ENCODE measurements around the gene TPM1.
A peak's percentile ranks its signal among the peaks of the same experiment; 100 is the strongest.

The TPM1 gene

DNA sequence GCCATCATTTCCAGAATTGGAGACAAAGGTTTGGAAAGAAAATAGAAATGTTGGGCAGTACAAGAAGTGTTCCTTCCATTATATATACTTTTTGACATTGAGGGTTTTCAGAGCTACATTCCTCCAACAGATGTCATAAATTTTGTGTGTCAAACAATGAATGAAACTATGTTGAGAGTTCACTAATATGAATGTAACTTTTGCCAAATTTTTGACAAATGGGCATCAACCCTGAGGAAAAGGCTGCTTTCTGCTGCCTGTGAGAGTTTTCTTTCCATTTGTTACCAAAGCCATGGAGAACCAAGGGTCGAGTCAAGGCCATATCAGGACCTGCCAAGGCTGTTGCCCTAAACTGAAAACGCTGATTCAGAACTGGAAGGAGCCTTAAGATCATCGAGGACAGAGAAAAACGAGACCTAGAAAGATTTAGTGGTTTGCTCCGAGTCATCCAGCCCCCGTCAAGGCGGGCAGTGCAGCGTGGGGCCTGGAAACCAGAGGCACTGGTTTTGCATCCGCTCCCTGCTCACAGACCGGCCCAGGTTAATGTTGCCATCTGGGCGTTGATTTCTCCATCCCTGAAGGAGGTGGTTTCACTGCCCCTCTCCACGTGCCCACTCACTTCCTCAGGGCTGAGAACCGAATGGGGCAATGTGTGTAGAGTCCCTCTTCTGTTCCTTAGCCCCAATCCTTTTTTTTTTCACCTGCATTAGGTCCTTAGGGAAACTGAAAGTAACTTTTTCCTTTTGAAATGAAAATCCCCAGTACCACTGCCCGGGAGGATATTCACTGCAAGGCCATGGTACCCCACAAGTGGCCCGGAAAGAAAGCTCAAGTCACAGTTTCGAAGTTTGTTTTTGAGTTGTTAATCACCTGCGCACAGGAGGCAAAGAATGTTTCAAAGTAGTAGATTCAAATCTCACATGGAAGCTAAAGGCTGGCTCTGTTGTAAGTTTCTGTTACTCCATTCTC is 32.8 kb downstream of the TPM1 start:
- no peak for DNase-seq (ENCODE audit: low read depth in 2 of 2)

DNA sequence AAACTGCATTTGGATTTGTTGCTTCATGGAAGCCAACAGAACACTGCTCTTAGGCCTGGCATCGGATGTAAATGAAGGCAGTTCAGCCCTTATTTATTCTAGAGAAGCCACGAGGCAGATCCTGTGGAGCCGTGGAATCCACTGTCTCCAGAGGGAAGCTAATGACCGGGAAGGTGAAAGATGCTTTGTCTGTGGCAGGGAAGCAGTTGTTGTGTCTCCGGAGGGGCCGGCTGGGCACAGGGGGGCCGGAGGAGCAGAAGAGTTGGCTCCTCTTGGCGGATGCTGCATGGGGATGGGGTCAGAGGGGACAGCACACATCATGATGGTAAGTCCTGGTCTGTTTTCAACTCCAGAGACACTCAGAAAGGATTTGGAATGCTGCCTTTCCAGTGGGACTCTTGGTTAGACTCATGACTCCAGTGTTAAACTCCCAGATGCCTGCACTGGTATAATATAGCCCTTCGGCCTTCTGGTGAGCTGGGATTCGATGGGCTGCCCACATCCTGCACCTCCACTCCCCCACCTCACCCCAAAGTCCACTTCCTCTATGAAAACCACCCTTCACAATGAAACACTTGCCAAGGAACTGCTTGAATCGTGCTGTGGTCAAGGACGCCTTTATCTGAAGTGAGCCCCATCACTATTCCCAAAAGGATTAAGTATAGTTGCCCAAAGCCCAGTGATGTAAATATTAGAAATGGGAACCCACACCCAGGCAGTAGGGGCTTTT is 33.6 kb downstream of the TPM1 start:
- no peak for DNase-seq (ENCODE audit: low read depth in 2 of 2)

DNA sequence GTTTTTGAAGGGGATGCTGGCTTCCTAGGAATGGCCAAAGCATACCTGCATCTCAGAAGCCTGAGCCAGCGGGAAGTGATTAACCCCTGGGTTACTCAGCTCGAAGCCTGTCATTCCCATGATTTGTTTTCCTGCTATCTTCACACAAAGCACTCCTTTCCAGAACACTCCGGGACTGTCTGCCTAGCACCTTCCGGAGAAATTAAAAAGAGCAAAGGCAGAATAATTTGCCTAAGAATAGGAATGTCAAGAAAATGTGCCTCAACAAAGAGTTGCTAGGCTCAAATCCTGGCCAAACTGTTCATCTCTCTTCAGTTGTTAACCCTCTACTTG is 34.1 kb downstream of the TPM1 start:
- no peak for DNase-seq (ENCODE audit: low read depth in 2 of 2)

DNA sequence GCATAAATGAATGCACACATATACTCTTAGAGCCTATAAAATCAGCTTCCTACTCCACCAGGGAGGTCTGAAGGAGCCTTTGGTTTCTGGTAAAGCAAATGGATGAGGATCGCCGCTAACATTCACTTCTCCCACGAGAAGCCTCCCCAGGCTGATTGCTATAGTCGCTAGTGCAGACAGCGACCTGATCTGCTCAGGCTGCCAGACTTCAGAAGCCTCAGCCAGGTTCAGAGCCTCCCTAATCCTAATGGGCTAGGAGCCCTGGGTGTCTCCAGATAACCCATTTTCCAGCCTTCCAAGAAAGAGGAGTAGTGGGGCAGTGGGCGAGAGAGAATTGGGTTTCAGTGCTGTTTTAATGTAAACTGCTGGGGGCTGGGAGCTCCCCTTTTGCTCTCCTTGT is 35.4 kb downstream of the TPM1 start:
- no peak for DNase-seq (ENCODE audit: low read depth in 2 of 2)

DNA sequence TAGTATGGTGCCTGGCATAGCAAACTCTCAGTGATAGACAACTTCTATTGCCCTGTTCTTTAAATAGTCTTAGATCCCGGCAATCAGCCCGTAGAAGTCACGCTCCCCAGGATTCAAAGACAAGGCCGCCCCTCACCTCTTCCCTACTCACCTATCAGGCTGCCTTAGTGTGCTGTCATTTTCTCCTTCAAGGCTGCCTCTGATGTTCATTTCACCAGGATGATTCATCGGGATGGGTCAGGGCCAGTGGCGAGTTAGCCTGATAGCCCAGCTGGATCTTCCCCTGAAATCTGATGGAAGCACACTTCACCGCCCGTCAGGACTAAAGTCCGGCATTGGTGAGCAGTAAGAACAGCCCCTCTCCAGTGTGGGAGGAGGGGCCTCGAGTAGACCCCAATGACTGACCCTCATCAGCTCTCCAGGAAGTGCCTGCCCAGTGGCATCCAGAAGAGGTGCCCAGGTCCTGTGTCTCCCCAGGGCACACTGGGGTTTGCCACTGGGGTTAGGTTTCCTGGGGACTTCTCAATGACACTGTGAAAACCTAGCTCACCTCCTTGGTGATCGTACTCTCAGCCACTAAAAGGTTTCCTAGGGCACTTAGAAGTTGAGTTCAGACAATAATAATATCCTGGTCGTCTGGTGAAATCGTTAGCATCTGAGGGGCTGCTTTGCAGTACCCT is 37.5 kb downstream of the TPM1 start:
- no peak for DNase-seq (ENCODE audit: low read depth in 2 of 2)

DNA sequence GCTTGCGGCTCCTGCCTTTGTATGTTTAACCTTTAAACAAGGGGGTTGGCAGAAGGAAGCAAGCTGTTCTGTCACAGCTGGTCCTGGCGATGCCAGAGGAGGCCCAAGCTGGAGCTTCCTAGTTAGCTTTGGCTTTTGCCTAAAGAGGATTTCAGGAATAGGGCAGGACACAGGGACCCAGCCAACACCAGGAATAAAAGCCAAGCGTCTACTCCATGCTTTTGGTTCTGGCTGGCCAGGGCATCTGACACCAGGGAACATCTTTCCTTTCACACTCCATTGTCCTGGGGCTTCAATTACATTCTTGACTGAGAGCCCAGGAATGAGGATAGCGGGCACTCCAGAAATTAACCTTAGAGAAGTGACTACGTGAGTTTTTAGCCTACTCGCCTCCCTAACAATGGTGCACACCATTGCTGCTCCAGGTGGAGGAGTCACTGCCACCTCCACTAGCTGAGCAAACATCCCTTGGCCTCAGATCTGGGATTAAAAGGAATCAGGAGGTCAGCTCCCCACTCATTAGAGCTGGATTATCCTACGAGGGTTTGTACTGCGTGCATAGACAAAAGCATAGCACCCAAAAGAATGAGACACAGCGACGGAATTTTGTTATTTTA is 38.2 kb downstream of the TPM1 start:
- DNase-seq (ENCODE audit: low read depth in 2 of 2): no peak

DNA sequence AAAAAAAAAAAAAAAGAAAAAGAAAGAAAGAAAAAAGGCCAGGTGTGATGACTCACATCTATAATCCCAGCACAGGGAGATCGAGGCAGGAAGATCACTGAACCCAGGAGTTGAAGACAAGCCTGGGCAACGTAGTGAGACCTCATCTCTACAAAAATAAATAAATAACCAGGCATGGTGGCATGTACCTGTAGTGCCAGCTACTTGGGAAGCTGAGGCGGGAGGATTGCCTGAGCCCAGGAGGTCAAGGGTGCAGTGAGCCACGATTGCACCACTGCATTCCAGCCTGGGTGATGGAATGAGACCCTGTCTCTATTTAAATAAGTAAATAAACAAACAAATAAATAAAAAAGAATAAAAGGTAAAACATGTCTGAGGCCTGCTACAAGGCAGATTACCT is 39.8 kb downstream of the TPM1 start:
- DNase-seq (ENCODE audit: low read depth in 2 of 2): no peak

DNA sequence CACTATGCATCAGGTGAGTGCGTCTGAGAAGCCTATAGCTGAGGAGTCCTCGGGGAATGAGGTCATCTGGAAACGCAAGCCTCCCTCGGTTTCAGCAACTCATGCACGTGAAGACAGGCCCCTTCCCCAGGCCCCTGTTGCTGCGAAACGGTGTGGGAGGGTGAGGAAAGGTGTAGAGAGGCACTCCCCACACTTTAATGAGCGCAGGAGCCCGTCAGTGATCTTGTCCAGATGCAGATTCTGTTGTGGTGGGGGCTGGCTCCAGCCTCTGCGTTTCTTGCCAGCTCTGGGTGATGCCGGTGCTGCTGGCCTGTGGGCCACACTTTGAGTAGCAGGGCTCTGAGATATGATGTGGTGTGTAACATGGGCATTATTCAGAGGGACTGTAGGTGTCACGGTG is 40.5 kb downstream of the TPM1 start:
- DNase-seq (ENCODE audit: low read depth in 2 of 2): no peak

DNA sequence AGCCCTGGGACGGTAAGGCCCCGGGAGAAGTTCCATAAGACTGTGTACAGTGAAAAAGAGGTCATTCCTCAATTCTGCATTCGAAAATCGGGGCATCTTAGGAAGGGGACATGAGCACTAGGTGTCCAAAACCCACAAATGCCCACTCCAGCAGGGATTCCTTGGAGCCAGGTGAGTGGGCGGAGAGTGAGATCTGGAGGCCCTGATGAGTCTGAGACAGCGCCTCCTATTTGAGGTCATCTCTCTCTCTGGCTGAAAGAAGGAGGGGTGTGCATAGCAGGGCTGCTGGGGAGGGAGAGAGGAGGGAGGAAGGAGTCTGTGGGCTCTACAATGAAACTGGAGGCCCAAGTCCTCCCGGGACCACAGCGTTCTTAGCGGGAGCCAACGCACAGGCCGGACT is 41.0 kb downstream of the TPM1 start:
- DNase-seq (ENCODE audit: low read depth in 2 of 2): no peak

DNA sequence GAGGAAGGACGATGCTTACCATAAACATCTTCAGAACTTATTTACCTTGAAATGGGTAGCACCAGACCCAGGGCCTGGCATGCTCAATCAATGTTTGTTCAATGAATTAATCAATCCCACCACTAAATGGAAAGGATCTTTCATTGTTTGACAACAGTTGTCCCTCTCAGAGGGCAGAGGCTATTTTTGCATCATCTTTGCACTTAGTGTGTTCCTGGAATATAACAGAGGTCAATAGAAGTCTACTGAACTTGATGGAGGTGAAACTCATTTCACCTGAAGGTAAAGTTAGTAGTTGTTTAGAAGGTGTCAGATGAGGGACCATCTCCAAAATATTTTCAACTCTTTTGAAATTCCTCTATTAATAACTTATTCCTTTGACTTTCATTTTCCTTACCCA is 42.3 kb downstream of the TPM1 start:
- no peak for DNase-seq (ENCODE audit: low read depth in 2 of 2)

DNA sequence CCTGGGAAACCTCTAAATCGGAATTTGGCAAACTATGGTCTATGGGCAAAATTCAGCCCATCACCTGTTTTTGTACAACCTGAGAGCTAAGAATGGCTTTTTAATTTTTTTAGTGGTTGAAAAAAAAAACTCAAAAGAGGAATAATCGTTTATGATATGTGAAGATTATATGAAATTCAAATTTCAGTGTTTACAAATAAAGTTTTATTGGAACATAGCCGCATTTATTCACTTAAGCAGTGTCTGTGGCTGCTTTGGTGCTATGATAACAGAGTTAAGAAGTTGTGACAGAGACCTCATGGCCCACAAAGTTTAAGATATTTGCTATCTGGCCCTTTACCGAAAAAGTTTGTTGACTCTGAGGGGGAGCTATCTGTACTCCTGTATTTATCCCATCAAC is 42.7 kb downstream of the TPM1 start:
- DNase-seq (ENCODE audit: low read depth in 2 of 2): no peak

DNA sequence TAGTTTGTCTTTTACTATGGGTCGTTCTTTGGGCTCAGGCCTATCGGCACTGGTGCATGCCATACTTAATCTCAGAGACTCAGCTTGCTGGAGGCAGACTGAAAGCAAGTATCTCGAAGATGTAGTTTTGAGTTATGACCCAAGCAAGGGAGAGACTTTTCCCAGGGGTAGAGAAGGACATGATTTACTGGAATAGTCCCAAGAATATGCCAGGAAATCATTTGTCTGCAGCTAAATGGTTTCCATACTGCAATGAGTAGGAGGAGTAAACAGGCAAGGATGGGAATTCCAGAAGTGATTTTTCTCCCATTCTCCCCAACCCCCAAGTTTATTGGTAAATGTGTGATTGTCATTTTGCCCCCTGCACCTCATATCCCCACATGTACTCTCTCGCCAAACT is 43.7 kb downstream of the TPM1 start:
- DNase-seq (ENCODE audit: low read depth in 2 of 2): no peak

DNA sequence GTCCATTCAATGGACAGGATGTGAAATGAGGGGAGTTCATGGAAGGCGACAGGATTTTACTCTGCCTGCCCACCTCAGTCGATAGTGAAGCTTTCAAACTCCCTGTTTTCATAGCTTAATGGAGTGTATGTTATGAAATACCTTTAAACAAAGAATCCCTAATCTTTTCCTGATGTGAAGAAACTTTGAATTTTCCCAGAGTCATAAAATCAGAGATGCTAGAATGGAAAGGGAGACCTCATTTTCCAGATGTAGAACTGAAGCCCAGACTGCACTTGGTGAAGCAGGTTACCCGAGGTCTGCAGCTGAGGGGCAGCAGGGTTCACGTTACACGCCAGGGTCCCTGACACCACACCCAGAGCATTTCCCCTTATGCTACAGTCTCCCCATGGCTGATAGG is 44.4 kb downstream of the TPM1 start:
- no peak for DNase-seq (ENCODE audit: low read depth in 2 of 2)

DNA sequence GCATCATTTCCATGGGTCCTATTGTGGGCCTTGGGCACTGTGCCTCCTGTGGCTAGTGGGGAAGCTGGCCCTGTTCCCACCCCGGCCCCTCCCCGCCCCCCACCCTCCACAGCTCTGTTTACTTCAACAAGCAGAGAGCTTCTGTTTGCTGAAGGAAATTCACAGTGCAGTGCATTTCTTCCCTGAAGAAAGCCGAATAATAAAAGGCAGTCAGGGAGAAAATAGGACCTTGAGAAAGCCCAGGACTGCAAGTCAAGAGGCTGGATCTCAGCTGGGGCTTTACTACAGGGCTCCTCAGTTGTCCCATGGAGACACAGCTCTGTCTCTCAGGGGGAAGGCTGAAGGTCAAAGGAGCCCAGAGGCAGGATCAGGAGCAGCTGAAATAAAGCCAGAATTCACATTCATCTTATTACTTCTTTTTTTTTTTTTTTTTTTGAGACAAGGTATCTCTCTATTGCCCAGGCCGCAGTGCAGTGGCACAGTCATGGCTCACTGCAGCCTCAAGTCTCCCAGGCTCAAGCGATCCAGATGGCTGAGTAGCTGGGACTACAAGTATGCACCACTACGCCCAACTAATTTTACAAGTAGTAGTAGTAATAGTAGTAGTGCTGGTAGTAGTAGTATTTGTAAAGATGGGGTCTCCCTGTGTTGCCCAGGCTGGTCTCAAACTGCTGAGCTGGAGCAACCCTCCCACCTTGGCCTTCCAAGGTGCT is 46.1 kb downstream of the TPM1 start:
- DNase-seq (ENCODE audit: low read depth in 2 of 2): no peak

DNA sequence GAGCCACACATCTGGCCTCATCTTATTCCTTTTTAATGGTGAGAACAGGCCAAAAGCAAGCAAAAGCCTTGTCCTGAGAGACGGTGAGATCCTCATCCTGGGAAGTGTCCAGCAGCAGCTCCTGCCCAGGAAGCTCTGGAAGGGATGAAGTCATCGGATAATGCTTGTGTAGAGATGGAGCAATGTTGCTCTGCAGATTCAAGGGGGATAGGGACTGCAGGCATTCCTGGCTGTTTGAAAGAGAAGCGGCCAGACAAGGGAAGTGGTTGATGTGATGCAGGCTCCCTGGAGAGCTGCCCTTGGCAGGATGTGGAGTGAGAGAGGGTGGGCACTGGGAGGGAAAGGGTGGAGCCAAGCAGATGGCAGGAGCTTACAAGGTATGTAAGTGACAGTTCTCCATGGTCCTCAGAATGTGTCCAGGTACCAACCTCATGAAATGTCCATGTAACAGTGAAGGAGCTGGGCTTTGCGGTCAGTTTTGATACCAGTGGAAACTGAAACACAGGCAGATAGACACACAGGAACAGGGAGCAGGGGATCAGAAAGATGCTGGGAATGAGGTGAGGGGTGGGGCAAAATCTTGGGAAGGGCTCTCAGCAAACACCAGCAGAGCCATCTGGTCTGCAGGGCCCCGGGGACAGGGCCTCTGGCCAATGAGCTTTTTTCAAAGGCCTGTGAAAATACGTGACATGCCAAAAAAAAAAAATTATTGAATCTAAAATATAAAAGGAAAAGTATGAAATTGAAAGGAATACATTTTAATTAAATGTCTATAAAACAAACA is 46.9 kb downstream of the TPM1 start:
- DNase-seq (ENCODE audit: low read depth in 2 of 2): no peak

DNA sequence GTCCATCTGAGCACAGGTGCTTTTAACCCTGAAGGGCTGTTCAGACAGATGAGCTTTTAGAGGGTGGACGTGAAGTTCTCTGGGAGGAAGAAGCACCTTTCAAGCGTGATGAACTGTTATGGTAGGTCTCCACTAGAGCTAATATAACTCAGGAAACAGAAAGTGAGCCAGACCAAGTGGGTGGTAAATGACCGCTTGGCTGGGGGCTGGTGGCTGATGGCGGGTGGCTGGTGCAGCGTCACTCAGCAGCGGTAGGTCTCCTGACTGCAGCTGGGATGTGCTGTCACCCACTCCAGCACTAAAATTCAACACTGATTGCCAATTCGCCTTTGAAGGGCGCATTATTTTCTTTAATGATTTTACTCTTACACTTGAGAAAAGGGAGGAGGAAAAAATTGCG is 47.9 kb downstream of the TPM1 start:
- DNase-seq (ENCODE audit: low read depth in 2 of 2): no peak

DNA sequence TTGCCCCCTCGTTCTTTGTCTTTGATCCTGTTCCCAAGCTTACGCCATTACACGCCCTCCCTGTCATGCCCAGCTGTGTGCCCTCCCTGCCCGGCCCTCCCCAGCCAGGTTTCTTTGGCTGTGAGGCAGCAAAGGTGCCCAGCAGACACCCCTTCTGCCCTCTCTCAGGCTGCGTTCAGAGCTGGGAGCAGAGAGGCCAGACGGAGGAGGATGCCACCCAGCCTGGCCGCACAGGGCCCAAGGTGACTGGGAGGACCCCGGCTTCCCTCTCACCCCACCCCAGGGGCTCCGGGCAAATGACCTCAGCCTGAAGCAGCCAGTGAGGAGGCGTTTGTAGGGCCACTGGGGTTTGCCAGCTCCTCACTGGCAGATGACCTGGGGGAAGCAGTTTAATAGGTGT is 48.3 kb downstream of the TPM1 start:
- no peak for DNase-seq (ENCODE audit: low read depth in 2 of 2)

DNA sequence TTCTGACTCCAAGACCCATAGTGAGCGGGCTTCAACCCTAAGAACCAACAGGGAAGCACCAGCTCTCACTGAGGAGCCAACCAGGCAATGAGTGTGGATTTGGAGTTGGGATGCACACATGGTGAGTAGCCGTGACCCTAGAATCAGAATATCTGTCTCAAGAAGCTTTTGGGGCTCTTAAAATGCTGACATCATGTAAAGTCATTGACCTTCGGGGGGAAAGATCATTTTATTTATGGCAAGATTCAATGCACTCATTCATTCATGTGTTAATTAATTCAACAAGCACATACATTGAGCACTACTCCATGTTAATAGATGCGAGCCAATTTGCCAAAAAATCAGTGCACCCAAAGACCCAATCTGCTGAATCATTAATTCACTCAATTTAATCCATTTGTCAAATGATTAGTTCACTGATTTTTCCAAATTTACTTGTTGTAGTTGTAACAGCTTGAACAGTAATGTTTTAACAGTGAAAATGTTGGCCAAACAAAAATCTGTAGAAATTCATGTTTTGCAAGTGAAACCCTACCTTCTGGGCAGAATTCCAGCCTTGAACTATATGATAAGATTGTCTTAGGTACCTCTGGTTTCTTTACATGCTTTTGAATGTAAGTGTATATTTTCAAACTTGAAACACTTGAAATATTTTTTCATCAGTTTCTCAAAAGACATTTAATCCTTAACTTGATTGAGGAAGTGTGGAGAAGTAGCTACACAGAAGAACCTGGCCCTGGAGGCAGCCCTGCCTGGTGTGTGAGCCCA is 49.3 kb downstream of the TPM1 start:
- no peak for DNase-seq (ENCODE audit: low read depth in 2 of 2)

DNA sequence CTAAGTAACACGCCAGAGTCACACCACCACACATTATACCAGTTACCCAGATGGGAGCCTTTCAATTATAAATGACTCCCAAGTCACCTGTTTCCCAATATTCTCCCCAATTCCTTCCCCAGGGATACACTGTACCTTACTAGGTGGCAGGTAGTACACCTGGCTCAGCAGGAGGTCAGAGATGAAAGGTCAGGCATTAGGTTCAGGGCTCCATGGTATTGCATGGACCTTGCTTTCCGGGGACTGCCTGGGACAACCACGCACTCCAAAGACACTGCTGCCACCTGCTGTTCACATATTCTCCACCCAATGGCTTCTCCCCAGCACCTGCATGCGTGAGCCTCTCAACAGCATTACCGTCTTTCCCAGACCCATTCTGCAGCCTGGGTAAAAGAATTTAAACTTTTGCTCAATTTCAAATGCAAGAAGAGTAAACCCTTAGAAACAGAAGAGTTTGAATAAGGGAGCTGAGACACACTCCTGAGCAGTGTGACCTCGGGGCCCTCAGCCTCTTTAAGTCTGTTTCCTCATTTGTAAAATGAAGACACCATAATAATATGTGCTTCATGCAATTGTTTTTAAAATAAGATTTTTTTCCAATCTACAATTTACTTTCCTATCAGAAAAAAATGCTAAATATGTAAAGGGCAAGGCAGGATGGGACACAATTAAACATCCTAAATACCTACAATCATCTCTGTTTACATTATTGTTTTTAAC is 51.1 kb downstream of the TPM1 start:
- peak; percentile 41 to 65 for DNase-seq (ENCODE audit: low read depth in 2 of 2)
